Measurements from ENCODE around the gene RPS18. TPM values are rescaled to one million over a fixed set of nuclear protein-coding genes. Genes with fewer than 3 reads are reported as not detected.

Gene RPS18
- total and polyA plus RNA-seq, 9 of the 15 experiments (the other 6 are each of a cell fraction or from before 2014, with no cell fraction given) = 5,023 to 17,516 (median 8,131) TPM

DNA sequence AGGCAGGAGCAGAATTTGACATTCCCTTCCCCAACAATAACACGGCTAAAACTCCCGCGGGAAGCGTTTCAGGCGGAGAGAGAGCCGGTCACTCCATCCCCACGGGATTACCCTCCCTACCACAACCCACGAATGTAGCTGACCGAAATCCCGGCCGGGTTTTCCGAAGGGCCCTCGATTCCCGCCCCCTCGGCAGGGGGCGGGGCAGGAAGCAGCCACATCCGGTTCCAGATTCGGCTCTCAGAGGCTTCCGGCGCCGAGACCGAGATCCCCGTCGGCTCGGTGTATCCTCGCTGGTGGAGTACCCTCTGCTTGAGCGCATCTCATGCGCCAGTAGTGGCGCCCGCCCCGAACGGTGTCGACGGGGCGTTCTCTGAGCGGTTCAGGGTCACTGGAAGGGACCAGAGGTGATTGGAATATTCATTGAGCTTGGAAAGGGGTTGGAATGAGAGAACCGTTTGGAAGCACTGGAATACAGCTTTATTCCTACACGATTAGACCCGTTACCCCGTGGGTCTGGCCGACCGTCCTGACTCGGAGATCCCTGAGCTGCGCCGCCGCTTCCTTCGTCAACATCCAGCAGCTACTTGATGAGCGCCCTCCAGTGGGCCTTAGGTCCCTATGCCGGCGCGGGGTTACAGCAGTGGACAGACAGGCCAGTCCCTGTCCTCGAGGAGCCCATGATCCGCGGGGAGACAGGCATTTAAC lies 27.5 kb downstream of the RPS18 start (continued):
- TF ChIP-seq, protein P1, sequence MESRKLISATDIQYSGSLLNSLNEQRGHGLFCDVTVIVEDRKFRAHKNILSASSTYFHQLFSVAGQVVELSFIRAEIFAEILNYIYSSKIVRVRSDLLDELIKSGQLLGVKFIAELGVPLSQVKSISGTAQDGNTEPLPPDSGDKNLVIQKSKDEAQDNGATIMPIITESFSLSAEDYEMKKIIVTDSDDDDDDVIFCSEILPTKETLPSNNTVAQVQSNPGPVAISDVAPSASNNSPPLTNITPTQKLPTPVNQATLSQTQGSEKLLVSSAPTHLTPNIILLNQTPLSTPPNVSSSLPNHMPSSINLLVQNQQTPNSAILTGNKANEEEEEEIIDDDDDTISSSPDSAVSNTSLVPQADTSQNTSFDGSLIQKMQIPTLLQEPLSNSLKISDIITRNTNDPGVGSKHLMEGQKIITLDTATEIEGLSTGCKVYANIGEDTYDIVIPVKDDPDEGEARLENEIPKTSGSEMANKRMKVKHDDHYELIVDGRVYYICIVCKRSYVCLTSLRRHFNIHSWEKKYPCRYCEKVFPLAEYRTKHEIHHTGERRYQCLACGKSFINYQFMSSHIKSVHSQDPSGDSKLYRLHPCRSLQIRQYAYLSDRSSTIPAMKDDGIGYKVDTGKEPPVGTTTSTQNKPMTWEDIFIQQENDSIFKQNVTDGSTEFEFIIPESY (CRISPR knock-in tag; IDR thresholded peaks at IDR 0.05) = no peak; the same call in 1 of the 2 replicates
- TF ChIP-seq MCM7 (IDR thresholded peaks at IDR 0.05) (no peak), MTA2 (IDR thresholded peaks at IDR 0.05; ENCODE audit: low read depth) (peak; percentile 7), ARID2 (IDR thresholded peaks at IDR 0.05) (peak; percentile 35; the same call in 1 of the 2 replicates), ZNF165 (CRISPR knock-in tag; IDR thresholded peaks at IDR 0.05; ENCODE audit: borderline replicate concordance) (no peak), ZNF717 (CRISPR knock-in tag; IDR thresholded peaks at IDR 0.05) (no peak), ATF7 (IDR thresholded peaks at IDR 0.05) (peak; percentile 72), MCM2 (IDR thresholded peaks at IDR 0.05; ENCODE audit: low read depth) (no peak), ZNF239 (CRISPR knock-in tag; IDR thresholded peaks at IDR 0.05) (no peak), ZFPM2 (CRISPR knock-in tag; IDR thresholded peaks at IDR 0.05) (0 out of 2 replicates have a peak, but pooled peaks have one; percentile 62), ZZZ3 (IDR thresholded peaks at IDR 0.05) (no peak), CTBP1 (IDR thresholded peaks at IDR 0.05; ENCODE audit: borderline replicate concordance) (peak; percentile 92; the same call in 1 of the 2 replicates), KAT8 (IDR thresholded peaks at IDR 0.05; ENCODE audit: low read depth) (no peak), NUFIP1 (IDR thresholded peaks at IDR 0.05; ENCODE audit: partially characterized antibody) (peak; percentile 25), SLC30A9 (CRISPR knock-in tag; IDR thresholded peaks at IDR 0.05) (no peak), CBX3 (IDR thresholded peaks at IDR 0.05; ENCODE audit: borderline replicate concordance in 1 of 2, low read length in 2 of 2) (peak in 1 of 2 experiments; percentile 25; a peak in 2 of 3 replicates), ZNF133 (CRISPR knock-in tag; IDR thresholded peaks at IDR 0.05) (no peak)
- TF ChIP-seq, protein P2, sequence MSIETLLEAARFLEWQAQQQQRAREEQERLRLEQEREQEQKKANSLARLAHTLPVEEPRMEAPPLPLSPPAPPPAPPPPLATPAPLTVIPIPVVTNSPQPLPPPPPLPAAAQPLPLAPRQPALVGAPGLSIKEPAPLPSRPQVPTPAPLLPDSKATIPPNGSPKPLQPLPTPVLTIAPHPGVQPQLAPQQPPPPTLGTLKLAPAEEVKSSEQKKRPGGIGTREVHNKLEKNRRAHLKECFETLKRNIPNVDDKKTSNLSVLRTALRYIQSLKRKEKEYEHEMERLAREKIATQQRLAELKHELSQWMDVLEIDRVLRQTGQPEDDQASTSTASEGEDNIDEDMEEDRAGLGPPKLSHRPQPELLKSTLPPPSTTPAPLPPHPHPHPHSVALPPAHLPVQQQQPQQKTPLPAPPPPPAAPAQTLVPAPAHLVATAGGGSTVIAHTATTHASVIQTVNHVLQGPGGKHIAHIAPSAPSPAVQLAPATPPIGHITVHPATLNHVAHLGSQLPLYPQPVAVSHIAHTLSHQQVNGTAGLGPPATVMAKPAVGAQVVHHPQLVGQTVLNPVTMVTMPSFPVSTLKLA (conservative IDR thresholded peaks at IDR 0.05) = peak; percentile 68 to 85
- TF ChIP-seq, protein P3, sequence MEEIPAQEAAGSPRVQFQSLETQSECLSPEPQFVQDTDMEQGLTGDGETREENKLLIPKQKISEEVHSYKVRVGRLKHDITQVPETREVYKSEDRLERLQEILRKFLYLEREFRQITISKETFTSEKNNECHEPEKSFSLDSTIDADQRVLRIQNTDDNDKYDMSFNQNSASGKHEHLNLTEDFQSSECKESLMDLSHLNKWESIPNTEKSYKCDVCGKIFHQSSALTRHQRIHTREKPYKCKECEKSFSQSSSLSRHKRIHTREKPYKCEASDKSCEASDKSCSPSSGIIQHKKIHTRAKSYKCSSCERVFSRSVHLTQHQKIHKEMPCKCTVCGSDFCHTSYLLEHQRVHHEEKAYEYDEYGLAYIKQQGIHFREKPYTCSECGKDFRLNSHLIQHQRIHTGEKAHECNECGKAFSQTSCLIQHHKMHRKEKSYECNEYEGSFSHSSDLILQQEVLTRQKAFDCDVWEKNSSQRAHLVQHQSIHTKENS (CRISPR knock-in tag; IDR thresholded peaks at IDR 0.05) = 0 out of 2 replicates have a peak, but pooled peaks have one; percentile 54
- TF ChIP-seq, protein P4, sequence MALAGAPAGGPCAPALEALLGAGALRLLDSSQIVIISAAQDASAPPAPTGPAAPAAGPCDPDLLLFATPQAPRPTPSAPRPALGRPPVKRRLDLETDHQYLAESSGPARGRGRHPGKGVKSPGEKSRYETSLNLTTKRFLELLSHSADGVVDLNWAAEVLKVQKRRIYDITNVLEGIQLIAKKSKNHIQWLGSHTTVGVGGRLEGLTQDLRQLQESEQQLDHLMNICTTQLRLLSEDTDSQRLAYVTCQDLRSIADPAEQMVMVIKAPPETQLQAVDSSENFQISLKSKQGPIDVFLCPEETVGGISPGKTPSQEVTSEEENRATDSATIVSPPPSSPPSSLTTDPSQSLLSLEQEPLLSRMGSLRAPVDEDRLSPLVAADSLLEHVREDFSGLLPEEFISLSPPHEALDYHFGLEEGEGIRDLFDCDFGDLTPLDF (CRISPR knock-in tag; IDR thresholded peaks at IDR 0.05) = peak; percentile 70; the same call in 1 of the 2 replicates
- TF ChIP-seq, protein P5, sequence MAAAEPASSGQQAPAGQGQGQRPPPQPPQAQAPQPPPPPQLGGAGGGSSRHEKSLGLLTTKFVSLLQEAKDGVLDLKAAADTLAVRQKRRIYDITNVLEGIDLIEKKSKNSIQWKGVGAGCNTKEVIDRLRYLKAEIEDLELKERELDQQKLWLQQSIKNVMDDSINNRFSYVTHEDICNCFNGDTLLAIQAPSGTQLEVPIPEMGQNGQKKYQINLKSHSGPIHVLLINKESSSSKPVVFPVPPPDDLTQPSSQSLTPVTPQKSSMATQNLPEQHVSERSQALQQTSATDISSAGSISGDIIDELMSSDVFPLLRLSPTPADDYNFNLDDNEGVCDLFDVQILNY (CRISPR knock-in tag; IDR thresholded peaks at IDR 0.05) = 0 out of 2 replicates have a peak, but pooled peaks have one; percentile 86
- TF ChIP-seq, protein P6, sequence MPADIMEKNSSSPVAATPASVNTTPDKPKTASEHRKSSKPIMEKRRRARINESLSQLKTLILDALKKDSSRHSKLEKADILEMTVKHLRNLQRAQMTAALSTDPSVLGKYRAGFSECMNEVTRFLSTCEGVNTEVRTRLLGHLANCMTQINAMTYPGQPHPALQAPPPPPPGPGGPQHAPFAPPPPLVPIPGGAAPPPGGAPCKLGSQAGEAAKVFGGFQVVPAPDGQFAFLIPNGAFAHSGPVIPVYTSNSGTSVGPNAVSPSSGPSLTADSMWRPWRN (IDR thresholded peaks at IDR 0.05; ENCODE audit: low read depth) = peak; percentile 10; the same call in 1 of the 2 replicates

Data from K562 (cell line).